ENCODE data around the gene BSDC1. TPM values are rescaled to one million over a fixed set of nuclear protein-coding genes. Genes with fewer than 3 reads are reported as not detected.
A peak's percentile ranks its signal among the peaks of the same experiment; 100 is the strongest.
"Not testable (repeated sequence)": the region's sequence is repeated elsewhere in the genome, so short reads cannot be mapped to it uniquely, and the experiment has no call there.

The BSDC1 gene
- total and polyA plus RNA-seq, 2 donors (not counting 1 experiment from before 2014, with no cell fraction given), result 42.4 to 55.5 TPM

DNA sequence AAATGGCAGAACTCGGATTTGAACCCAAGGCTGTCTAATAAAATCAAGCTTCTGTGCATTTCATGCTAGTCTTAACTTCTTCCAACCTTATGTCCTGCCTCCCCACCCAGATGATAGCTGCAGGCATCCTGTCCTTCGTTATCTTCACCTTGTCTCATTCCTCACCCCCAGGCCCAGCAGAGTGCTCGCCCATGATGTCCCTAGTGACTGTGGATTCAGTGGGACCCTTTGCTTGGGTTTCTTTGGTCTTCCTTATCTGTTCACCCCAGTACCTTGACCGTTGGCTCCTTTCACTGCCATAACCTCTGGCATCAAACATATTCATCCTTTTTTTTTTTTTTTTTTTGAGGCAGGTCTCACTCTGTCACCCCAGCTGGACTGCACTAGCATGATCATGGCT is 5.6 kb upstream of the BSDC1 start:
- Histone ChIP-seq H2AFZ (ENCODE audit: low read length) (no peak overlapping the region), H3K36me3 (ENCODE audit: control insufficient read depth, insufficient read depth, low read length) (no peaks in the 10 kb centered on the region), H3K27me3 (ENCODE audit: control insufficient read depth, insufficient read depth, low read length) (no peaks in the 10 kb centered on the region), H3K79me2 (ENCODE audit: control insufficient read depth, insufficient read depth, low read length) (no peaks in the 10 kb centered on the region), H3K9me3 (ENCODE audit: control insufficient read depth, insufficient read depth, low read depth, low read length) (no peaks in the 10 kb centered on the region), H3K4me3 (replicated peaks in 1 of 4; ENCODE audit: control extremely low read depth in 1 of 4, insufficient read depth in 1 of 4, low read depth in 3 of 4, low read length in 4 of 4) (no peak overlapping the region), H3K4me1 (ENCODE audit: control insufficient read depth, extremely low read depth, insufficient read depth, low read length) (no peaks in the 10 kb centered on the region), H3K27ac (ENCODE audit: insufficient read depth, low read length) (no peak overlapping the region), H3K9ac (ENCODE audit: insufficient read depth, low read length) (no peak overlapping the region), H3K4me2 (ENCODE audit: extremely low read depth, insufficient read depth, low read length) (no peak overlapping the region), H4K20me1 (ENCODE audit: control insufficient read depth, extremely low read depth, insufficient read depth, low read length) (no peaks in the 10 kb centered on the region)
- TF ChIP-seq CTCF (conservative IDR thresholded peaks at IDR 0.05 in 1 of 2, IDR thresholded peaks at IDR 0.05 in 1 of 2; ENCODE audit: low read depth in 1 of 2, low read length in 2 of 2) (no peak), EZH2 (IDR thresholded peaks at IDR 0.05; ENCODE audit: low read length, missing control alignments) (no peak)
- DNase-seq (ENCODE audit: low read depth in 2 of 2), result no peak

- Histone ChIP-seq H3K9me3 (ENCODE audit: control insufficient read depth, insufficient read depth, low read depth, low read length) (no peaks in the 10 kb centered on the region), H3K27ac (ENCODE audit: insufficient read depth, low read length) (no peak overlapping the region), H3K36me3 (ENCODE audit: control insufficient read depth, insufficient read depth, low read length) (no peaks in the 10 kb centered on the region), H4K20me1 (ENCODE audit: control insufficient read depth, extremely low read depth, insufficient read depth, low read length) (no peaks in the 10 kb centered on the region), H3K79me2 (ENCODE audit: control insufficient read depth, insufficient read depth, low read length) (peaks cover 7% of the 10 kb centered on the region), H3K27me3 (ENCODE audit: control insufficient read depth, insufficient read depth, low read length) (no peaks in the 10 kb centered on the region), H2AFZ (ENCODE audit: low read length) (no peak overlapping the region), H3K4me1 (ENCODE audit: control insufficient read depth, extremely low read depth, insufficient read depth, low read length) (peaks cover 3% of the 10 kb centered on the region), H3K4me2 (ENCODE audit: extremely low read depth, insufficient read depth, low read length) (no peak overlapping the region), H3K4me3 (replicated peaks in 1 of 4; ENCODE audit: control extremely low read depth in 1 of 4, insufficient read depth in 1 of 4, low read depth in 3 of 4, low read length in 4 of 4) (no peak overlapping the region), H3K9ac (ENCODE audit: insufficient read depth, low read length) (no peak overlapping the region)
- TF ChIP-seq EZH2 (IDR thresholded peaks at IDR 0.05; ENCODE audit: low read length, missing control alignments) (no peak), CTCF (conservative IDR thresholded peaks at IDR 0.05 in 1 of 2, IDR thresholded peaks at IDR 0.05 in 1 of 2; ENCODE audit: low read depth in 1 of 2, low read length in 2 of 2) (no peak)
- DNase-seq (ENCODE audit: low read depth in 2 of 2), result peak; percentile 7 to 74
Measured at GRCh38 chr1:32398401-32398800, 4.2 kb upstream of the BSDC1 start.

DNA sequence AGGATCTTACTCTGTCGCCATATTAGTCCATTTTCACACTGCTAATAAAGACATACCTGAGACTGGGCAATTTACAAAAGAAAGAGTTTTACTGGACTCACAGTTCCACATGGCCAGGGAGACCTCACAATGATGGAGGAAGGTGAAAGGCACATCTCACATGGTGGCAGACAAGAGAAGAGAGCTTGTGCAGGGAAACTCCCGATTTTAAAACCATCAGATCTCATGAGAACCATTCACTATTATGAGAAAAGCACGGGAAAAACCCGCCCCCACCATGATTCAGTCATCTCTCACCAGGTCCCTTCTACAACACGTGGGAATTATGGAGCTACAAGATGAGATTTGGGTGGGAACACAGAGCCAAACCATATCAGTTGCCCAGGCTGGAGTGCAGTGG is 2.3 kb upstream of the BSDC1 start:
- not testable (repeated sequence) for H3K4me1 ChIP-seq (ENCODE audit: control insufficient read depth, extremely low read depth, insufficient read depth, low read length); H2AFZ ChIP-seq (ENCODE audit: low read length); H3K27ac ChIP-seq (ENCODE audit: insufficient read depth, low read length); H4K20me1 ChIP-seq (ENCODE audit: control insufficient read depth, extremely low read depth, insufficient read depth, low read length); H3K9ac ChIP-seq (ENCODE audit: insufficient read depth, low read length); H3K27me3 ChIP-seq (ENCODE audit: control insufficient read depth, insufficient read depth, low read length); DNase-seq (ENCODE audit: low read depth in 2 of 2); H3K4me3 ChIP-seq (replicated peaks in 1 of 4; ENCODE audit: control extremely low read depth in 1 of 4, insufficient read depth in 1 of 4, low read depth in 3 of 4, low read length in 4 of 4); H3K9me3 ChIP-seq (ENCODE audit: control insufficient read depth, insufficient read depth, low read depth, low read length); H3K4me2 ChIP-seq (ENCODE audit: extremely low read depth, insufficient read depth, low read length); H3K36me3 ChIP-seq (ENCODE audit: control insufficient read depth, insufficient read depth, low read length)
- H3K79me2 ChIP-seq (ENCODE audit: control insufficient read depth, insufficient read depth, low read length), result peaks cover 16% of the 10 kb centered on the region

All from fibroblast of lung (primary cell).